Neuron (in vitro differentiated cells): ENCODE data around the gene SLC39A7.

Experiments
- H2AFZ ChIP-seq: one replicate; pipeline ENCODE4 v1.6.1; 2013; ENCODE audit warnings: low read depth, mild to moderate bottlenecking, inconsistent platforms, low read length, moderate library complexity
- H3K27me3 ChIP-seq: one replicate; pipeline ENCODE4 v1.6.1; 2013; ENCODE audit warnings: low read length; ENCODE audit not compliant: insufficient read depth
- H3K36me3 ChIP-seq: one replicate; pipeline ENCODE4 v1.6.1; 2013; ENCODE audit warnings: low read length; ENCODE audit not compliant: insufficient read depth
- H3K4me1 ChIP-seq: one replicate; pipeline ENCODE4 v1.6.1; 2013; ENCODE audit warnings: low read length; ENCODE audit not compliant: insufficient read depth
- H3K4me3 ChIP-seq: 2 replicates; pipeline ENCODE4 v1.5.1; 2013; ENCODE audit warnings: mild to moderate bottlenecking, low read length, moderate library complexity
- H3K9me3 ChIP-seq: one replicate; pipeline ENCODE4 v1.6.1; 2013; ENCODE audit warnings: low read length

The SLC39A7 gene

GRCh38 chr6:33198853-33199436 is 1.7 kb upstream of the SLC39A7 start:
- Histone ChIP-seq H3K4me1 (peaks cover 41% of the 10 kb centered on the region), H3K27me3 (no peaks in the 10 kb centered on the region), H3K36me3 (peaks cover 56% of the 10 kb centered on the region), H2AFZ (no peak overlapping the region), H3K9me3 (no peaks in the 10 kb centered on the region), H3K4me3 (peak overlapping the region; percentile 88)

- H3K4me3 ChIP-seq, result peak overlapping the region; percentile 88
- H3K4me1 ChIP-seq, result peaks cover 47% of the 10 kb centered on the region
- peaks cover 49% of the 10 kb centered on the region for H3K36me3 ChIP-seq
- H2AFZ ChIP-seq, result peak overlapping the region; percentile 57
- no peaks in the 10 kb centered on the region for H3K9me3 ChIP-seq
- H3K27me3 ChIP-seq, result no peaks in the 10 kb centered on the region
Measured at GRCh38 chr6:33199687-33200218, 914 bp upstream of the SLC39A7 start.

GRCh38 chr6:33201147-33201545 is 479 bp downstream of the SLC39A7 start:
- peak overlapping the region; percentile 88 for H3K4me3 ChIP-seq
- no peaks in the 10 kb centered on the region for H3K9me3 ChIP-seq
- no peaks in the 10 kb centered on the region for H3K27me3 ChIP-seq
- H2AFZ ChIP-seq, result no peak overlapping the region
- H3K36me3 ChIP-seq, result peaks cover 35% of the 10 kb centered on the region
- peaks cover 61% of the 10 kb centered on the region for H3K4me1 ChIP-seq

GRCh38 chr6:33201935-33202334 is 1.3 kb downstream of the SLC39A7 start:
- Histone ChIP-seq H3K4me1 (peaks cover 66% of the 10 kb centered on the region), H3K27me3 (no peaks in the 10 kb centered on the region), H3K36me3 (peaks cover 32% of the 10 kb centered on the region), H2AFZ (no peak overlapping the region), H3K9me3 (no peaks in the 10 kb centered on the region), H3K4me3 (peak overlapping the region; percentile 88)

- no peak overlapping the region for H2AFZ ChIP-seq
- H3K4me1 ChIP-seq, result peaks cover 64% of the 10 kb centered on the region
- H3K27me3 ChIP-seq, result no peaks in the 10 kb centered on the region
- H3K4me3 ChIP-seq, result no peak overlapping the region
- H3K36me3 ChIP-seq, result peaks cover 27% of the 10 kb centered on the region
- H3K9me3 ChIP-seq, result no peaks in the 10 kb centered on the region
Measured at GRCh38 chr6:33202799-33203198, 2.1 kb downstream of the SLC39A7 start.

- Histone ChIP-seq H3K27me3 (no peaks in the 10 kb centered on the region), H3K4me3 (peak overlapping the region; percentile 5), H3K36me3 (peaks cover 22% of the 10 kb centered on the region), H2AFZ (no peak overlapping the region), H3K4me1 (peaks cover 61% of the 10 kb centered on the region), H3K9me3 (no peaks in the 10 kb centered on the region)
Measured at GRCh38 chr6:33203443-33204164, 2.9 kb downstream of the SLC39A7 start.

GRCh38 chr6:33204165-33204414 is 3.4 kb downstream of the SLC39A7 start:
- Histone ChIP-seq H3K4me3 (peak overlapping the region; percentile 5), H3K36me3 (peaks cover 25% of the 10 kb centered on the region), H3K27me3 (no peaks in the 10 kb centered on the region), H3K4me1 (peaks cover 62% of the 10 kb centered on the region), H2AFZ (no peak overlapping the region), H3K9me3 (no peaks in the 10 kb centered on the region)

- peak within 1 kb of the TSS; percentile 75 for H3K4me3 ChIP-seq
- H3K9me3 ChIP-seq, result no peaks in the 10 kb centered on the region
- H3K36me3 ChIP-seq, result peaks cover 30% of the 10 kb centered on the region
- no peaks in the 10 kb centered on the region for H3K27me3 ChIP-seq
- no peak within 1 kb of the TSS for H2AFZ ChIP-seq
- peaks cover 62% of the 10 kb centered on the region for H3K4me1 ChIP-seq
Measured at GRCh38 chr6:33204415-33205190, 3.9 kb downstream of the SLC39A7 start, which contains the start of gene HSD17B8. Gene HSD17B8 (plus strand): TSS chr6:33204655. CDS start chr6:33204669, 14 bp downstream.

- Histone ChIP-seq H3K27me3 (no peaks in the 10 kb centered on the region), H3K4me1 (peaks cover 68% of the 10 kb centered on the region), H3K4me3 (peak overlapping the region; percentile 75), H3K36me3 (peaks cover 38% of the 10 kb centered on the region), H2AFZ (no peak overlapping the region), H3K9me3 (no peaks in the 10 kb centered on the region)
Measured at GRCh38 chr6:33205191-33206026, 4.7 kb downstream of the SLC39A7 start.

- Histone ChIP-seq H3K27me3 (no peaks in the 10 kb centered on the region), H3K4me3 (peak overlapping the region; percentile 89), H3K9me3 (no peaks in the 10 kb centered on the region), H3K36me3 (peaks cover 46% of the 10 kb centered on the region), H3K4me1 (peaks cover 75% of the 10 kb centered on the region), H2AFZ (no peak overlapping the region)
Measured at GRCh38 chr6:33206027-33206863, 5.6 kb downstream of the SLC39A7 start.

- Histone ChIP-seq H3K4me3 (peak overlapping the region; percentile 89), H3K36me3 (peaks cover 49% of the 10 kb centered on the region), H2AFZ (no peak overlapping the region), H3K27me3 (no peaks in the 10 kb centered on the region), H3K9me3 (no peaks in the 10 kb centered on the region), H3K4me1 (peaks cover 75% of the 10 kb centered on the region)
Measured at GRCh38 chr6:33206864-33207551, 6.3 kb downstream of the SLC39A7 start.
